Trophoblast cell (in vitro differentiated cells and primary cell): ENCODE measurements around the gene KRT26.
"Not testable (repeated sequence)": the region's sequence is repeated elsewhere in the genome, so short reads cannot be mapped to it uniquely, and the experiment has no call there.

Source experiments
- DNase-seq, 2 donors: peaks; one replicate each; pipeline ENCODE4 v3.0.0-alpha.2; 2016
- H2AFZ ChIP-seq: 2 replicates; pipeline ENCODE4 v1.6.1; 2013; ENCODE audit warnings: low read length, moderate library complexity, mild to moderate bottlenecking; ENCODE audit not compliant: insufficient read depth, poor library complexity
- H2AK5ac ChIP-seq: 2 replicates; pipeline ENCODE4 v1.6.1; 2013; ENCODE audit warnings: mild to moderate bottlenecking, low read length
- H2BK120ac ChIP-seq: 2 replicates; pipeline ENCODE4 v1.6.1; 2013; ENCODE audit warnings: low read length, mild to moderate bottlenecking, moderate library complexity; ENCODE audit not compliant: insufficient read depth, poor library complexity
- H2BK12ac ChIP-seq: 2 replicates; pipeline ENCODE4 v1.6.1; 2013; ENCODE audit warnings: mild to moderate bottlenecking, low read length, moderate library complexity
- H2BK5ac ChIP-seq: 2 replicates; pipeline ENCODE4 v1.6.1; 2013; ENCODE audit warnings: low read length, low read depth, moderate library complexity, mild to moderate bottlenecking; ENCODE audit not compliant: poor library complexity
- H3K14ac ChIP-seq: 2 replicates; pipeline ENCODE4 v1.6.1; 2013; ENCODE audit warnings: mild to moderate bottlenecking, low read length
- H3K18ac ChIP-seq: 2 replicates; pipeline ENCODE4 v1.6.1; 2013; ENCODE audit warnings: mild to moderate bottlenecking, low read length
- H3K23ac ChIP-seq: 2 replicates; pipeline ENCODE4 v1.6.1; 2013; ENCODE audit warnings: low read length
- H3K27ac ChIP-seq: 2 replicates; pipeline ENCODE4 v1.5.1; 2013; ENCODE audit warnings: low read depth, mild to moderate bottlenecking, inconsistent platforms, low read length, moderate library complexity
- H3K27me3 ChIP-seq: 2 replicates; pipeline ENCODE4 v1.6.1; 2013; ENCODE audit warnings: inconsistent platforms, mild to moderate bottlenecking, low read length, moderate library complexity; ENCODE audit not compliant: insufficient read depth
- H3K36me3 ChIP-seq, 2 experiments: 1 replicate in 1 of 2; 2 replicates in 1 of 2; pipeline ENCODE4 v1.6.1; 2013; ENCODE audit warnings: low read length in 2 of 2, mild to moderate bottlenecking in 2 of 2, moderate library complexity in 1 of 2; ENCODE audit not compliant: insufficient read depth in 2 of 2, control insufficient read depth in 1 of 2
- H3K4ac ChIP-seq: 2 replicates; pipeline ENCODE4 v1.6.1; 2013; ENCODE audit warnings: low read depth, mild to moderate bottlenecking, low read length, moderate library complexity
- H3K4me1 ChIP-seq, 2 experiments: 1 replicate in 1 of 2; 2 replicates in 1 of 2; pipeline ENCODE4 v1.6.1; 2013; ENCODE audit warnings: low read length in 2 of 2, mild to moderate bottlenecking in 2 of 2, moderate library complexity in 1 of 2; ENCODE audit not compliant: insufficient read depth in 2 of 2, control insufficient read depth in 1 of 2
- H3K4me2 ChIP-seq: 2 replicates; pipeline ENCODE4 v1.6.1; 2013; ENCODE audit warnings: inconsistent platforms, mild to moderate bottlenecking, low read length, moderate library complexity
- H3K4me3 ChIP-seq: 2 replicates; pipeline ENCODE4 v1.5.1; 2013; ENCODE audit warnings: mild to moderate bottlenecking, low read depth, low read length, inconsistent platforms
- H3K79me1 ChIP-seq: one replicate; pipeline ENCODE4 v1.6.1; 2013; ENCODE audit warnings: low read length
- H3K79me2 ChIP-seq: 2 replicates; pipeline ENCODE4 v1.6.1; 2013; ENCODE audit warnings: low read length, mild to moderate bottlenecking; ENCODE audit not compliant: control insufficient read depth, insufficient read depth, poor library complexity
- H3K9ac ChIP-seq: 2 replicates; pipeline ENCODE4 v1.6.1; 2013; ENCODE audit warnings: mild to moderate bottlenecking, low read length
- H3K9me3 ChIP-seq: 2 replicates; pipeline ENCODE4 v1.6.1; 2013; ENCODE audit warnings: low read depth, mild to moderate bottlenecking, control low read depth, inconsistent platforms, low read length; ENCODE audit not compliant: insufficient read depth
- H4K12ac ChIP-seq: 2 replicates; pipeline ENCODE4 v1.6.1; 2013; ENCODE audit warnings: low read depth, mild to moderate bottlenecking, low read length, moderate library complexity
- H4K8ac ChIP-seq: 2 replicates; pipeline ENCODE4 v1.6.1; 2013; ENCODE audit warnings: low read depth, mild to moderate bottlenecking, low read length, moderate library complexity
- H4K91ac ChIP-seq: one replicate; pipeline ENCODE4 v1.6.1; 2013; ENCODE audit warnings: low read depth, mild to moderate bottlenecking, low read length, moderate library complexity
- WGBS: extraction: QIAGEN DNeasy Blood & Tissue Kit; methylation state at CpG from one replicate; pipeline ENCODE4 v1.1.7; 2013; ENCODE audit warnings: missing lambda C conversion rate; ENCODE audit not compliant: insufficient read length, insufficient coverage; ENCODE audit errors: extremely low coverage; 5-methylcytosine and 5-hydroxymethylcytosine counted together

Gene KRT26

DNA sequence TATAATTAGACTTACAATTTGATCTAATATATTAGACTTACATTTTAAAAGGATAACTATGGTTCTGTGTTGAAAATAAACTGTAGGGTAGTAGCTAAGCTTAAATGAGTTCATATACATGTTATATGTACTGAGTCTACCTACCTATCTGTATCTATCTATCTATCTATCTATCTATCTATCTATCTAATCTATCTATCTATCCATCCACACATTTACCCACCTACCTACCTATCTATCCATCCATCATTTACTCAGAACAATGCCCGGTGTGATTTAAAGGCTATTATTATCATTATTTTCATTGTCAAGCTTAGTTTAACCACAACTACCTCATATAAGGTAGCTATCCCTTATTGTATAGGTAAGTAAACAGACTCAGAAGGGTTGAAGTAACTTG is 43.4 kb upstream of the KRT26 start:
- no CpG with 5 or more reads among the region's 1 CpG for WGBS
- H3K36me3 ChIP-seq = peaks cover 0 to 7% of the 10 kb centered on the region in 2 experiments
- no peak for DNase-seq

GRCh38 chr17:40814657-40815056 is 42.7 kb upstream of the KRT26 start:
- not testable (repeated sequence) for DNase-seq, H3K79me1 ChIP-seq, H3K4me1 ChIP-seq, H3K9me3 ChIP-seq, H3K18ac ChIP-seq, H4K8ac ChIP-seq, H3K4me2 ChIP-seq, H3K79me2 ChIP-seq, H3K27me3 ChIP-seq, H2AK5ac ChIP-seq, H3K23ac ChIP-seq, H2BK120ac ChIP-seq, H3K9ac ChIP-seq, H3K36me3 ChIP-seq, H3K4me3 ChIP-seq, H2BK5ac ChIP-seq, H4K12ac ChIP-seq, H2BK12ac ChIP-seq, H3K14ac ChIP-seq, H3K27ac ChIP-seq, H2AFZ ChIP-seq, H4K91ac ChIP-seq, H3K4ac ChIP-seq
- no CpG with 5 or more reads among the region's 3 CpGs for WGBS

More for the DNA sequence above, 43.4 kb upstream of the KRT26 start:
- no peak overlapping the region for H2AFZ ChIP-seq
- H3K9ac ChIP-seq = no peak overlapping the region
- H3K79me2 ChIP-seq = peaks cover 2% of the 10 kb centered on the region
- no peak overlapping the region for H4K8ac ChIP-seq
- no peak overlapping the region for H3K4ac ChIP-seq
- H3K14ac ChIP-seq = no peak overlapping the region
- H3K18ac ChIP-seq = no peak overlapping the region
- no peak overlapping the region for H4K91ac ChIP-seq
- no peaks in the 10 kb centered on the region for H3K27me3 ChIP-seq
- H3K9me3 ChIP-seq = peaks cover 1% of the 10 kb centered on the region
- H4K12ac ChIP-seq = no peak overlapping the region
- H2AK5ac ChIP-seq = no peak overlapping the region
- no peak overlapping the region for H2BK12ac ChIP-seq
- no peak overlapping the region for H2BK120ac ChIP-seq
- H3K4me1 ChIP-seq = no peaks in the 10 kb centered on the region
- H3K4me3 ChIP-seq = no peak overlapping the region
- H3K79me1 ChIP-seq = peaks cover 3% of the 10 kb centered on the region
- H3K27ac ChIP-seq = no peak overlapping the region
- no peak overlapping the region for H3K4me2 ChIP-seq
- H2BK5ac ChIP-seq = no peak overlapping the region
- no peak overlapping the region for H3K23ac ChIP-seq

- H3K18ac ChIP-seq = no peak overlapping the region
- no peak overlapping the region for H2AK5ac ChIP-seq
- no peak for DNase-seq
- no peak overlapping the region for H3K9ac ChIP-seq
- H4K91ac ChIP-seq = no peak overlapping the region
- peaks cover 2% of the 10 kb centered on the region for H3K79me2 ChIP-seq
- no peak overlapping the region for H3K14ac ChIP-seq
- H3K23ac ChIP-seq = no peak overlapping the region
- H3K27ac ChIP-seq = no peak overlapping the region
- WGBS = no CpG with 5 or more reads among the region's 4 CpGs
- no peak overlapping the region for H4K8ac ChIP-seq
- no peak overlapping the region for H2BK5ac ChIP-seq
- H3K4ac ChIP-seq = no peak overlapping the region
- H3K27me3 ChIP-seq = no peaks in the 10 kb centered on the region
- H3K4me1 ChIP-seq = no peaks in the 10 kb centered on the region
- H3K9me3 ChIP-seq = peaks cover 1% of the 10 kb centered on the region
- no peak overlapping the region for H3K4me2 ChIP-seq
- peaks cover 3% of the 10 kb centered on the region for H3K79me1 ChIP-seq
- peaks cover 0 to 7% of the 10 kb centered on the region in 2 experiments for H3K36me3 ChIP-seq
- H2BK120ac ChIP-seq = no peak overlapping the region
- no peak overlapping the region for H2BK12ac ChIP-seq
- no peak overlapping the region for H4K12ac ChIP-seq
- no peak overlapping the region for H2AFZ ChIP-seq
- no peak overlapping the region for H3K4me3 ChIP-seq
Measured at GRCh38 chr17:40813804-40814203, 41.8 kb upstream of the KRT26 start.

DNA sequence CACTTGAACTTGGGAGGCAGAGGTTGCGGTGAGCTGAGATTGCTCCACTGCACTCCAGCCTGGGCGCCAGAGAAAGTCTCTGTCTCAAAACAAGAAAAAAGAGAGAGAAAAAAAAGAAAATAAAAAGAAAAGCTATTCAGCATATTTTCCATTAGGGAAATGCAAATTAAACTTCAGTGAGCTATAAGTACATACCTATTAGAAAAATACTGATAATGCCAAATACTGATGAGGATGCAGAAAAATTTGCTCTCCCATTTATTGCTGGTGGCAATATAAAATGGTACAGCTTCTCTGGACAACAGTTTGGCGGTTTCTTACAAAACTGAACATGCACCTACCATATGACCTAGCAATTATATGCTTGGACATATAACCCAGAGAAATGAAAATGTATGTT is 40.6 kb upstream of the KRT26 start:
- H2BK12ac ChIP-seq = no peak overlapping the region
- no peaks in the 10 kb centered on the region for H3K27me3 ChIP-seq
- H4K91ac ChIP-seq = no peak overlapping the region
- no peak overlapping the region for H3K27ac ChIP-seq
- WGBS = no CpG with 5 or more reads among the region's 3 CpGs
- H3K4me3 ChIP-seq = no peak overlapping the region
- no peak overlapping the region for H2AFZ ChIP-seq
- H3K4ac ChIP-seq = no peak overlapping the region
- no peak overlapping the region for H2BK5ac ChIP-seq
- no peak overlapping the region for H4K8ac ChIP-seq
- no peak overlapping the region for H3K23ac ChIP-seq
- no peak for DNase-seq
- H3K9me3 ChIP-seq = peaks cover 1% of the 10 kb centered on the region
- no peak overlapping the region for H3K9ac ChIP-seq
- H3K4me1 ChIP-seq = no peaks in the 10 kb centered on the region
- H2BK120ac ChIP-seq = no peak overlapping the region
- no peaks in the 10 kb centered on the region for H3K79me2 ChIP-seq
- no peak overlapping the region for H3K4me2 ChIP-seq
- H3K14ac ChIP-seq = no peak overlapping the region
- no peak overlapping the region for H4K12ac ChIP-seq
- peaks cover 0 to 7% of the 10 kb centered on the region in 2 experiments for H3K36me3 ChIP-seq
- no peak overlapping the region for H3K18ac ChIP-seq
- no peaks in the 10 kb centered on the region for H3K79me1 ChIP-seq
- H2AK5ac ChIP-seq = no peak overlapping the region
